B cell (primary cell): Measurements from ENCODE around the gene FAHD2A. TPM values are rescaled to one million over a fixed set of nuclear protein-coding genes. Genes with fewer than 3 reads are reported as not detected.
A peak's percentile ranks its signal among the peaks of the same experiment; 100 is the strongest.

ENCODE experiments used
- ATAC-seq: fragments of 200-7000 bp; cut with Tn5 transposase; one replicate; pipeline ENCODE4 v1.10.0; 2021; ENCODE audit warnings: low read depth, mild to moderate bottlenecking, moderate number of reproducible peaks, moderate library complexity
- CTCF ChIA-PET: fragments of 350-600 bp; sonication (Branson Sonifier 250); formaldehyde crosslinking; loops from one replicate; lab custom pipeline; 2021; ENCODE audit warnings: antibody characterized with exemption, inconsistent platforms; lab: Charles Lee
- POLR2A ChIA-PET: fragments of 350-600 bp; sonication (Branson Sonifier 250); formaldehyde crosslinking; loops from one replicate; lab custom pipeline; 2021; ENCODE audit warnings: antibody characterized with exemption; lab: Charles Lee
- DNase-seq: peaks from one replicate; pipeline ENCODE4 v3.0.0; 2013
- H2AFZ ChIP-seq: 2 replicates; pipeline ENCODE4 v1.6.1; 2012; ENCODE audit warnings: mild to moderate bottlenecking, low read depth, low read length; ENCODE audit not compliant: insufficient read depth, poor library complexity, severe bottlenecking
- H3K27ac ChIP-seq, 2 donors: 1 replicate in 1 of 2; 2 replicates in 1 of 2; pipeline ENCODE4 v1.5.1; 2012 to 2013; ENCODE audit warnings: low read length in 2 of 2, mild to moderate bottlenecking in 2 of 2, moderate library complexity in 1 of 2
- H3K27me3 ChIP-seq, 4 experiments: fragments of 200-600 bp in 1 of 4; sonication (generic) in 1 of 4; replicated peaks in 1 of 4; 1 replicate in 2 of 4; 2 replicates in 2 of 4; pipeline versions ENCODE4 v1.6.1 to v1.7.0; 2013 to 2016; ENCODE audit warnings: low read length in 3 of 4, mild to moderate bottlenecking in 2 of 4, mixed read lengths in 1 of 4, moderate library complexity in 1 of 4; ENCODE audit not compliant: insufficient read depth in 4 of 4, control insufficient read depth in 3 of 4; ENCODE audit errors: control extremely low read depth in 1 of 4
- H3K36me3 ChIP-seq, 2 experiments: replicated peaks in 1 of 2; 1 replicate in 1 of 2; 2 replicates in 1 of 2; pipeline versions ENCODE4 v1.6.1 to v1.7.1; 2013; ENCODE audit warnings: low read length in 1 of 2; ENCODE audit not compliant: insufficient read depth in 2 of 2, control insufficient read depth in 1 of 2; ENCODE audit errors: control extremely low read depth in 1 of 2, extremely low read depth in 1 of 2
- H3K4me1 ChIP-seq, 2 donors: fragments of 200-600 bp in 1 of 2; sonication (generic) in 1 of 2; 1 replicate in 1 of 2; 2 replicates in 1 of 2; pipeline versions ENCODE4 v1.5.1 to v1.6.1; 2013 to 2017; ENCODE audit warnings: low read length in 2 of 2; ENCODE audit not compliant: control insufficient read depth in 2 of 2, insufficient read depth in 2 of 2
- H3K4me2 ChIP-seq: replicated peaks from 2 replicates; pipeline ENCODE3; 2012; ENCODE audit warnings: mild to moderate bottlenecking, low read depth, low read length; ENCODE audit not compliant: poor library complexity, severe bottlenecking
- H3K4me3 ChIP-seq, 5 experiments: fragments of 200-600 bp in 1 of 5; sonication (generic) in 1 of 5; 1 replicate in 3 of 5; 2 replicates in 2 of 5; pipeline versions ENCODE4 v1.5.1 to v1.7.0; 2011 to 2016; ENCODE audit warnings: low read length in 4 of 5, mild to moderate bottlenecking in 4 of 5, low read depth in 2 of 5, control low read depth in 1 of 5, moderate library complexity in 1 of 5; ENCODE audit not compliant: insufficient read depth in 1 of 5; ENCODE audit errors: control extremely low read depth in 1 of 5, extremely low read depth in 1 of 5
- H3K79me2 ChIP-seq: fragments of 200-600 bp; sonication (generic); one replicate; pipeline ENCODE4 v1.6.0; 2016; ENCODE audit warnings: low read length; ENCODE audit not compliant: control insufficient read depth, insufficient read depth
- H3K9ac ChIP-seq: fragments of 200-600 bp; sonication (generic); 2 replicates; pipeline ENCODE4 v1.6.1; 2017; ENCODE audit warnings: mild to moderate bottlenecking, low read length, moderate library complexity
- H3K9me3 ChIP-seq, 3 donors: one replicate each; pipeline versions ENCODE4 v1.6.1 to v1.7.1; 2013; ENCODE audit warnings: low read length in 2 of 3; ENCODE audit not compliant: control insufficient read depth in 2 of 3, insufficient read depth in 1 of 3; ENCODE audit errors: control extremely low read depth in 1 of 3
- H4K20me1 ChIP-seq: 2 replicates; pipeline ENCODE4 v1.6.0; 2012; ENCODE audit warnings: mild to moderate bottlenecking, low read length; ENCODE audit not compliant: insufficient read depth, control insufficient read depth, poor library complexity, severe bottlenecking
- H3K27ac Mint-ChIP-seq: one replicate; pipeline ENCODE4 v1.8.0; 2021; ENCODE audit warnings: mixed read lengths
- H3K27me3 Mint-ChIP-seq: one replicate; pipeline ENCODE4 v1.8.0; 2021; ENCODE audit warnings: mixed read lengths
- H3K4me1 Mint-ChIP-seq: one replicate; pipeline ENCODE4 v1.8.0; 2021; ENCODE audit warnings: mixed read lengths
- H3K4me3 Mint-ChIP-seq: one replicate; pipeline ENCODE4 v1.8.0; 2021; ENCODE audit warnings: mixed read lengths
- H3K9me3 Mint-ChIP-seq: one replicate; pipeline ENCODE4 v1.8.0; 2022; ENCODE audit warnings: mixed read lengths; ENCODE audit not compliant: insufficient read depth
- CTCF ChIP-seq: fragments of 200-600 bp; IDR thresholded peaks from one replicate; pipeline ENCODE4 v1.8.0; 2022; ENCODE audit warnings: antibody characterized with exemption, mild to moderate bottlenecking
- EZH2 ChIP-seq: IDR thresholded peaks from 2 replicates; pipeline ENCODE4 v1.6.1; 2012; ENCODE audit warnings: borderline replicate concordance, low read depth, mild to moderate bottlenecking, moderate library complexity, low read length; ENCODE audit not compliant: insufficient read depth, poor library complexity, severe bottlenecking
- WGBS: methylation state at CpG from one replicate; pipeline ENCODE4 v1.1.5; 2013; ENCODE audit warnings: missing lambda C conversion rate; ENCODE audit not compliant: insufficient coverage; 5-methylcytosine and 5-hydroxymethylcytosine counted together
- intact Hi-C: fragments of 100-400 bp; cut with micrococcal nuclease; formaldehyde crosslinking; loops from one replicate; pipeline ENCODE4 v1.10.0; 2022
- polyA plus RNA-seq: library from polyadenylated mRNA; depleted of rRNA; stranded (reverse); fragments of >200 nt; gene quantifications from 2 replicates; pipeline ENCODE4 v1.2.3, GENCODE V29; 2012
- total RNA-seq, 2 donors: library from RNA; stranded (reverse); fragments of 120-200 nt in 1 of 2; gene quantifications; 1 replicate in 1 of 2; 2 replicates in 1 of 2; pipeline versions ENCODE4 v1.2.3 to v1.2.4, GENCODE V29; 2013 to 2022

FAHD2A gene
- total and polyA plus RNA-seq, 2 donors (not counting 1 experiment from before 2014, with no cell fraction given): 18.3 to 22.9 TPM

- H3K27me3 Mint-ChIP-seq: no peaks in the 10 kb centered on the region
- H3K27ac Mint-ChIP-seq: no peak overlapping the region
- H3K9me3 Mint-ChIP-seq: no peaks in the 10 kb centered on the region
- WGBS: 62% methylated on average over 45 of the region's 46 CpGs
- Histone ChIP-seq H3K9ac (no peak overlapping the region), H2AFZ (no peak overlapping the region), H3K4me2 (no peak overlapping the region), H3K4me3 (no peak overlapping the region), H3K27me3 (peaks cover 0 to 3% (median 0%) of the 10 kb centered on the region in 4 experiments), H4K20me1 (no peaks in the 10 kb centered on the region), H3K36me3 (no peaks in the 10 kb centered on the region), H3K27ac (no peak overlapping the region), H3K4me1 (no peaks in the 10 kb centered on the region), H3K79me2 (no peaks in the 10 kb centered on the region), H3K9me3 (no peaks in the 10 kb centered on the region)
- ATAC-seq: no peak
- no peaks in the 10 kb centered on the region for H3K4me1 Mint-ChIP-seq
- no peak overlapping the region for H3K4me3 Mint-ChIP-seq
- intact Hi-C loops: no loop called here
- TF ChIP-seq EZH2 (no peak), CTCF (peak; percentile 57)
- ChIA-PET CTCF (interaction anchor here (0.7 kb wide), 1 partner anchor 13 kb away, joined by 3 read pairs; the partner anchor contains the start of gene FAHD2A), POLR2A (no interaction called here)
- DNase-seq: peak; percentile 27
These were observed 13.0 kb upstream of the FAHD2A start for GRCh38 chr2:95389245-95390119.

- no peak overlapping the region for H3K27ac Mint-ChIP-seq
- TF ChIP-seq EZH2 (no peak), CTCF (no peak)
- H2AFZ ChIP-seq: no peak overlapping the region
- intact Hi-C loops: no loop called here
- H3K79me2 ChIP-seq: no peaks in the 10 kb centered on the region
- 100% methylated on average over 3 of the region's 4 CpGs for WGBS
- POLR2A ChIA-PET: interaction anchor here (0.7 kb wide), 1 partner anchor 26 kb away, joined by 4 read pairs; no protein-coding TSS in a partner anchor
- CTCF ChIA-PET: no interaction called here
- H3K36me3 ChIP-seq: no peaks in the 10 kb centered on the region
- no peaks in the 10 kb centered on the region for H3K9me3 ChIP-seq
- no peak for ATAC-seq
- no peak overlapping the region for H3K4me3 Mint-ChIP-seq
- no peaks in the 10 kb centered on the region for H3K4me1 Mint-ChIP-seq
- H3K9ac ChIP-seq: no peak overlapping the region
- no peak overlapping the region for H3K4me3 ChIP-seq
- no peaks in the 10 kb centered on the region for H3K4me1 ChIP-seq
- H3K27me3 Mint-ChIP-seq: no peaks in the 10 kb centered on the region
- peaks cover 0 to 3% (median 0%) of the 10 kb centered on the region in 4 experiments for H3K27me3 ChIP-seq
- H3K27ac ChIP-seq: no peak overlapping the region
- no peaks in the 10 kb centered on the region for H4K20me1 ChIP-seq
- H3K4me2 ChIP-seq: no peak overlapping the region
- no peak for DNase-seq
- H3K9me3 Mint-ChIP-seq: no peaks in the 10 kb centered on the region
These were observed 12.1 kb upstream of the FAHD2A start for GRCh38 chr2:95390272-95390880.
